Left cardiac atrium (tissue), 4 donors: Measurements from ENCODE around the gene ASRGL1. TPM values are rescaled to one million over a fixed set of nuclear protein-coding genes. Genes with fewer than 3 reads are reported as not detected.
"Not testable (repeated sequence)": the region's sequence is repeated elsewhere in the genome, so short reads cannot be mapped to it uniquely, and the experiment has no call there.

Experiments used
- ATAC-seq, 2 donors: fragments of 200-7000 bp; cut with Tn5 transposase; one replicate each; pipeline ENCODE4 v1.9.1; 2020; ENCODE audit warnings: mild to moderate bottlenecking in 2 of 2, moderate library complexity in 2 of 2
- DNase-seq: peaks from one replicate; pipeline ENCODE4 v3.0.0-alpha.2; 2020
- intact Hi-C, 2 donors: fragments of 100-400 bp; cut with DNase I; formaldehyde crosslinking; loops; one replicate each; pipeline versions ENCODE4 v1.14.1 to v1.15.1; 2022 to 2023
- total RNA-seq, 2 donors: library from RNA; stranded (reverse); fragmentation: NEBNext Ultra II Directional; extraction: Animal tissue kit (Norgen Biotek cat#: 25700); gene quantifications; one replicate each; pipeline ENCODE4 v1.2.1, GENCODE V29; 2021
- donor health status: DM: no; HTN: yes; CAD: no.
- donor health status: DM: no; HTN: yes; CAD: no; lungs with severe emphysema.
- donor health status: DM: yes; HTN: yes; CAD: no.
- donor health status: Dilated cardiomyopathy.

The ASRGL1 gene
- total RNA-seq, 2 donors from 2014 or later, result 7.8 to 8.1 TPM

DNA sequence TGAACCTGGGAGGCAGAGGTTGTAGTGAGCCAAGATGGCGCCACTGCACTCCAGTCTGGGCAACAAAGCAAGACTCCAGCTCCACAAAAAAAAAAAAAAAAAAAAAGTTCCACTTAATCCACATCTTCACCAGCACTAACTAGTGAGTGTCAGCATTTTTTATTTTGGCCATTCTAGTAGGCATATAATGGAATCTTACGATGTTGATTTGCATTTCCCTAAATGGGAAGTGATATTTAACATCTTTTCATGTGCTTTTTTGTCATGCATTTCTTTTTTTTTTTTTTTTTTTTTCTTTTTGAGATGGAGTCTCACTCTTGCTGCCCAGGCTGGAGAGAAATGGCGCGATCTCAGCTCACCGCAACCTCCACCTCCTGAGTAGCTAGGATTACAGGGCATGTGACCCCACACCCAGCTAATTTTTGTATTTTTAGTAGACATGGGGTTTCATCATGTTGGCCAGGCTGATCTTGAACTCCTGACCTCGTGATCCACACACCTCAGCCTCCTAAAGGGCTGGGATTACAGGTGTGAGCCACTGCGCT lies 6.5 kb downstream of the ASRGL1 start:
- DNase-seq, intact Hi-C loops, ATAC-seq: not testable (repeated sequence)

DNA sequence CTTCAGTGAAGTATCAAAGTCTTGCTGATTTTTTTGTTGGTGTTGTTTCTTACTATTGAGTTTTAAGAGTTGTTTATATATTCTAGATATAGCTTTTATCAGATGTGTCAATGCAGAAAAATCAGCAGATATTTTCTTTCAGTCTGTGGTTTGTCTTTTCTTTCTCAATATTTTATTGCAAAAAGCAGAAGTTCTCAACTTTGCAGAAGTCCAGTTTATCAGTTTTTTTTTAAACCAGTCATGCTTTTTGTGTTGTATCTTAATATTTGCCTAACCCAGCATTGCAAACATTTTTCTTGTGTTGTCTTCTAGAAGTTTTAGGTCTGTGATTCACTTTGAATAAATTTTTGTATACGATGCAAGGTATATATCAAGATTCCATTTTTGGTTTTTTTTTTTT lies 7.0 kb downstream of the ASRGL1 start:
- ATAC-seq, result no peak
- no peak for DNase-seq
- intact Hi-C loops, result no loop called here

DNA sequence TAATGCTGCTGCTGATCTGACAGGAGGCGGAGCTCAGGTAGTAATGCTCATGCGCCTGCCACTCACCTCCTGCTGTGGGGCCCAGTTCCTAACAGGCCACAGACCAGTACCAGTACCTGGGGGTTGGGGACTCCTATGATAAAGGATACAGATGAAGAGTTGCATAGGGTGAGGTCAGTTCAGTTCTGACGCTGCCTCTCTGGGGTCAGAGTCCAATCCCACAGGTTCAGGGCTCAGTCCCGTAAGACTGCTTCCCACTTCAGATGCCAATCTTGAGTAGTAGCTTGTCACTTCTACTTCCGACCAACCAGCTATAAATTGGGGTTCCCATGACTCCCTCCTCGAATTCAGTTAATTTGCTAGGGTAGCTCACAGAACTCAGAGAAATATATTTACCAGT lies 8.6 kb downstream of the ASRGL1 start:
- no peak for DNase-seq
- intact Hi-C loops, result no loop called here
- no peak for ATAC-seq

DNA sequence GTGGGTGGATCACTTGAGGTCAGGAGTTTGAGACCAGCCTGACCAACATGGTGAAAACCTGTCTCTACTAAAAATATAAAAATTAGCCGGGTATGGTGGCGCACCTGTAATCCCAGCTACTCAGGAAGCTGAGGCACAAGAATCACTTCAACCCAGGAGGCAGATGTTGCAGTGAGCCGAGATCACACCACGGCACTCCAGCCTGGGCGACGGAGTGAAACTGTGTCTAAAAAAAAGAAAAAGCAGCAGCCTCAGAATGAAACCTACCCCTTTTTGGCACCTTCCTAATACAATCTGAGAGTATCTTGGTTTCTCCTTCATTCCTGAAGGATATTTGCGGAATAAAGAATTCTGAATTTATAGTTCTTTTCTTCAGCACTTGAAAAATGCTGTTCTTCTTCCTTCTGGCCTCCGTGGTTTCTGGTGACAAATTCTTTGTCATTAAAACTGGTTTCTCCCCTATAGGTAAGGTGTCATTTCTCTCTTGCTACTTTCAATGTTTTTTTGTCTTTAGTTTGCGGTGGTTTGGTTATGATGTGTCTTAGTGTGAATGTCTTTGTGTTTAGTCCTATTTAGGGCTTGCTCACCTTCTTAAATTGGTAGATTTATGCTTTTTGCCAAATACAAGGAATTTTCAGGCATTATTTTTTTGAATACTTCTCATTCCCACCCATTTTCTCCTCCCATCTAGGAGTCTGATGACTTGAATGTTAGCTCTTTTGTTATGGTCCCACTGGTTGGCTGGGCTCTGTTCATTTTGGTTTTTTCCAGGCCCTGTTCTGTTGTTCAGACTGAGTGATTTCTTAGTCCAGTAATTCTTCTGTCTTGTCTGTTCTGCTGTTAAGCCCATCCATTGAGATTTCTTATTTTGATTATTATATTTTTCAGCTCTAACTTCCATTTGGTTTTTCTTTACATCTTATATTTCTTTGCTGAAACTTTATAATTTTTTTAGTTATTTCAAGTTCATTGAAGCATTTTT lies 15.4 kb downstream of the ASRGL1 start:
- ATAC-seq, result no peak
- no peak for DNase-seq
- intact Hi-C loops, result no loop called here

DNA sequence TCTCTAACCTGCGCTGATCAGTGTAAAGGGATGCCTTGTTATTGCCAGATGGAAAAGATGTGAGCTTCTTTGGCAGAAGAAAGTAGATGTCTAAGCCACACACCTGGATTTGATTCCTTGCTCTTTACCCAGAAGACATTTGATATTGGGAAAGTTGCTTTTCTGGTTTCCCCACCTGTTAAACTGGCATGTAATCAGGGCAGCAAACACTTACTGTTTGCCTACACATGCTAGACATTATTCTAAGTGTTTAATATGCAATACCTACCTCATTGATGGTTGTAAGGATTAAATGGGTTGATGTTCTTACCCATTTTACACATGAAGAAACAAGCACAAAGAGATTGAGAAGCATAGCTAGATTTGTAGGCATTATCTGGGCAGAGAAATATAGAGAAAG lies 16.6 kb downstream of the ASRGL1 start:
- DNase-seq (no peak), ATAC-seq (no peak)

DNA sequence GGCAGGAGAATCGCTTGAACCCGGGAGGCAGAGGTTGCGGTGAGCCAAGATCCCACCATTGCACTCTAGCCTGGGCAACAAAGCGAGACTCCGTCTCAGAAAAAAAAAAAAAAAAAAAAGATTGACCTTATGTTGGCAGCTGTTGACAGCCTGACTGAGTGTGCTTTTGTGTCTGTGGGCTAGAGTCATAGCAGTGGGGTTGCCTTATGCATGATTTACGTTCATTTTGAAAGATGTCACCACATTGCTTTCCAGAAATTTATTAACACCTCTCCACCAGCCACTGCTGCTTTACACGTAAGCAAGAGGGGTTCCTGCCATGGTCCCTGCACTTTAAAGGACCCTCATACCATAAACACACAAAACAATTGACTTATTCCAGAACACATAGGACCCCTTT lies 21.0 kb downstream of the ASRGL1 start:
- DNase-seq (no peak), ATAC-seq (no peak)
- intact Hi-C loops, result no loop called here

More for the DNA sequence above, 16.6 kb downstream of the ASRGL1 start:
- intact Hi-C loops, result no loop called here

DNA sequence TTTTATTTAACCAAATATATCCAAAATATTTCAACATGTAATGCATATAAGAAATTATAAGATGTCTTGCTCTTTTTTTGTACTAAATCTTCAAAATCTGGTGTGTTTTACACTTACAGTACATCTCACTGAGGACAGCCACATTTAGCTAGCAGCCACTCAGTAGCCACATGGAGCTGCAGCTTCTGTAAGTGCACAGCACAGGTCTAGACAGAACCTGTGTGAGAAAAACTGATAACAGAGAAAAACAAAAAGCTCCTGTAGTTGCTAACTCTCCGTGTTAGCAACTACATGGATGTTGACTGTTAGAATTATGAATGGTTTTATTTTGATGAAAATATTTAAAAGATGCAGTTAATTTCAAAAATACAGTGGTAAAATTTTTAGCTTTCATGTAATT lies 22.2 kb downstream of the ASRGL1 start:
- intact Hi-C loops, result no loop called here
- ATAC-seq, result no peak
- DNase-seq, result no peak

DNA sequence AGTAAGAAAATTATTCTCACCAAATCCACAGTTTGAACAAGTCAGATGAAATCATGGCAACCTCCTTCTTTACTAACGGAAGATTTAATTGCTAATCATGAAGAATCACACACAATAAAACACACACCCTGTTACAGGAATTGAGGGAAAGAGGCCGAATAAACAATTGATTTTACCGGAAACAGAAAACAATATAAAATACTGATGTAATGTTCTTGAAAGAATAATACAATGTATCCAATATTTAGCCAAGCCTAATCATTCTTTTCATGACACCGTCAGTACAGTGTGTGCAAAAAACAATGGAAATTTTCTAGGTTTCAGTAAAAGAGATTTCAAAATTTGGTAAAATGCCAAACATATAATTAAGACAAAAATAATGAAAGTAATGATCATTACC lies 23.4 kb downstream of the ASRGL1 start:
- ATAC-seq (no peak), DNase-seq (no peak)
- intact Hi-C loops, result no loop called here

DNA sequence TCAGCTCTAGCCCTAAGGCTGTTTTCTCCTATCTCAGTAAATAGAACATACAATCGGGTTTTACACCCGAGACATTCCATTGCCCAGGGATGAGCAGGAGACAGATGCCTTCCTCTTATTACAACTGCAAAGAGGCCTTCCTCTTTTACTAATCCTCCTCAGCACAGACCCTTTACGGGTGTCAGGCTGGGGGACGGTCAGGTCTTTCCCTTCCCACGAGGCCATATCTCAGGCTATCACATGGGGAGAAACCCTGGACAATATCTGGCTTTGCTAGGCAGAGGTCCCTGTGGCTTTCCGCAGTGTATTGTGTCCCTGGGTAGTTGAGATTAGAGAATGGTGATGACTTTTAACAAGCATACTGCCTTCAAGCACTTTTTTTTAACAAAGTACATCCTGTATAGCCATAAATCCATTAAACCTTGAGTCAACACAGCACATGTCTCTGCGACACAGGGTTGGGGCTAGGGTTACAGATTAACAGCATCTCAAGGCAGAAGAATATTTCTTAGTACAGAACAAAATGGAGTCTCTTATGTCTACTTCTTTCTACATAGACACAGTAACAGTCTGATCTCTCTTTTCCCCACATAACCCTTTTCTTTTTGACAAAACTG lies 31.7 kb downstream of the ASRGL1 start:
- ATAC-seq, intact Hi-C loops: not testable (repeated sequence)

DNA sequence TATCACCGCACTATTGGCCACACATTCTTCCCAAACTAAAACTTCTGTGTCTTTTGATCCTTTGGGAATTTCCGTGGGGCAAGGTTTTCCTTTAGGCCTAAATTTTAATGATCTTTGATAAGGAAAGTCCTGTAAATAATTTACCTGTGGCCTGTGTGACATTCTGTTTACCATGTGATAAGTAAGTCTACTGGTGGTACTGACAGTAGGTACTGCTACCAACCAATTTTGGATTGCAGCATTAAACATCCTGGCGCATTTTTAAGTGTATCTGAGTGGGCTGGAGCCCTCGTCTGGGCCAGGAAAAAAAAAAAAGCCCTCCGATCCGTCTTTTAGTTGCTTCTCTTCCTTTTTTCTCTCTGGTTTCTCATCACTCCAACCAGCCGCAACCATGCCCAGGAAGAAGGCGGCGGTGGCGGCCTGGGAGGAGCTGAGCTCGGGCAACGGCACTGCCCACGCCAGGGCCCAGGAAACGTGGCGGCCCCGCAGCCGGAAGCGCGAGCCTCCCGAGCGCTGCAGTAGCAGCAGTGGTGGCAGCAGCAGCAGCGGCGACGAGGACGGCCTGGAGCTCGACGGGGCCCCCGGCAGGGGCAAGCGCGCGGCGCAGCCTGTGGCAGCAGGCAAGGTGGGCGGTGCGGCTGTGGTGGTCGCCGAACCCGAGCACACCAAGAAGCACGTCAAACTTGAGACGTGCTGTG lies 33.6 kb downstream of the ASRGL1 start:
- peak in 1 of 2 donors; percentile 59 for ATAC-seq

More for the DNA sequence above, 31.7 kb downstream of the ASRGL1 start:
- not testable (repeated sequence) for DNase-seq

DNA sequence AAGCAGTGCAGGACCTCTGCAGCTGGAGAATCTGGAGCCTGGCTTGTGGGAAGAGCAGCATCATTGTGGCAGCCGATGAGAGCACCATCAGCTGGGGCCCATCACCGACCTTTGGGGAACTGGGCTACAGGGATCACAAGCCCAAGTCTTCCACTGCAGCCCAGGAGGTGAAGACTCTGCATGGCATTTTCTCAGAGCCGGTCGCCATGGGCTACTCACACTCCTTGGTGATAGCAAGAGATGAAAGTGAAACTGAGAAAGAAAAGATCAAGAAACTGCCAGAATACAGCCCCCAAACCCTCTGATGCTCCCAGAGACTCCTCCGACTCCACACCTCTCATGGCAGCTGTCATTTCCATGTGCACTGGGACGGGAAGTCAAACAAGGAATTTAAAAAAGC lies 35.6 kb downstream of the ASRGL1 start:
- ATAC-seq, result no peak
- intact Hi-C loops, result no loop called here
- DNase-seq, result no peak

More for the DNA sequence above, 33.6 kb downstream of the ASRGL1 start:
- intact Hi-C loops, result no loop called here
- DNase-seq, result no peak

DNA sequence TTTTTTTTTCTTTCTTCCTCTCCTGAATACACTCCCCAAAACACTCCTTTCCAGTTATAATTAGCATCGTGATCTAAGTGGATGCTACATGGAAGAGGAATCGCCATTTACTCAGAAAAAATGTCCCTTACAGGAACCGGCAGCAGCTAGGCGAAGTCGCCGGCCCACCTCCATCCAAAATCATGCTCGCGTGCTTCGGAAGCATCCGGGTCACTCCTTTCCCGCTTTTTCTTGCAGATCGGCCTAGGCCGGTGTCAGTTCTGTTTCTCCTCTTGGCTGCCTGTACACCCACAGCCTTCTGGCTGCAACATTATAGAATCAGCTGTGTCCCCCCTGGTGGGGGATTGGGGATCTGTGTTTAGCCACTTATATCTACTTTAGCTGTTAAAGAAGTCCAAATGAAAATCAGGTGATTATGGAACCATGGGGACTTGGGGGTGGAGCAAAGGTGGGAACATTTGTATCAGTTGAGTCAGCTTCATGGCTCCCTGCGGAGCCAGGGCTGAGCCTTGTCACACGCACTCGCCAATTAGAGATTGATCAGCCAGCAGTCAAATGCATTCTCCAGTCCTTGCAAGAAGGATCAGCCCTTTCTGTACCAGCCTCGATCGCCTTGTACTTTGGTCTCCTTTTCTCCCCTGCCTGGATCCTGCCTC lies 36.3 kb downstream of the ASRGL1 start:
- intact Hi-C loops, result no loop called here
- ATAC-seq (no peak), DNase-seq (no peak)

DNA sequence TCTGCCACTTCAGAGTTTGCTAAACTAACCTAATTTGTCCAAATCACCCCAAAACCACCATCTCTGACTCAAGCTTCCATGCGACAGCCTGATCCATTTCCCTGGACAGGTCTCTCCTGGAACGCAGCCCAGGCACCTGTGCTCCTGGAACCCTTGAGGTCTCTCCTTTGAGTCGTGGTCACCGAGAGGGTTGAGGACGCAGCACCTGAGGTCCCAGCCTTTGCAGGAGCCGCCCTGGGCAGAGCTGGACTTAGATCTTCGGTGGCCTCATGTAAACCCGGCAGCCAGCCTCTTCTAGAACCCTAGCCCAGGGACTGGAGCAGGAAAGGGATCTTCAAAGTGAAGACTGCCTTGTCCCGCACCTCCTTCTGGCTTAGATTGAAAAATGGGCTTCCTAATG lies 37.6 kb downstream of the ASRGL1 start:
- intact Hi-C loops, result loop anchor here in 1 of 2 donors (5.0 kb wide), 1 partner anchor 38 kb away; the partner anchor contains the start of gene ASRGL1
- no peak for DNase-seq
- ATAC-seq, result no peak

DNA sequence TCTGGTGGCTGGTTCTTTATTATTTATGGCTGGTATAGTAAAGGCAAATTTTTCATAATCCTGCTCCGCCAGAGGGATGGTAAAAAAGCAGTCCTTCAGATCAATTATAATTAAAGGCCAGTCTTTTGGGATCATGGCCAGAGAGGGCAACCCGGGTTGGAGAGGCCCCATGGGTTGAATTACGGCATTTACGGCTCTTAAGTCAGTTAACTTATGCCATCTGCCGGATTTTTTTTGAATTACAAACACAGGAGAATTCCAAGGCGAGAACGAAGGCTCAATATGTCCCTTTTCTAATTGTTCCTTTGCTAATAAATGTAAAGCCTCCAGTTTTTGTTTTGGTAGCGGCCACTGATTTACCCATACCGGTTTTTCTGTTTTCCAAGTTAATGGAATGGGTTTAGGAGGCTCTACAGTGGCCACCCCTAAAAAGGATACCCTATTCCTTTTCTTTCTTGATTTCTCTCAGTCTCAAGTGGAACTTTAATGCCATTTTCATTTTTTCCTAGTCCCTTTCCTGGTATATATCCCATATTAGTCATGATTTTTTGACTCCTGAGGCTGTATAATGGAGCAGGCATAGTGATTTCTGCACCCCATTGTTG lies 41.3 kb downstream of the ASRGL1 start:
- ATAC-seq, DNase-seq: not testable (repeated sequence)
- intact Hi-C loops, result loop anchor here in 1 of 2 donors (5.0 kb wide), 1 partner anchor 41 kb away; the partner anchor contains the start of gene ASRGL1

DNA sequence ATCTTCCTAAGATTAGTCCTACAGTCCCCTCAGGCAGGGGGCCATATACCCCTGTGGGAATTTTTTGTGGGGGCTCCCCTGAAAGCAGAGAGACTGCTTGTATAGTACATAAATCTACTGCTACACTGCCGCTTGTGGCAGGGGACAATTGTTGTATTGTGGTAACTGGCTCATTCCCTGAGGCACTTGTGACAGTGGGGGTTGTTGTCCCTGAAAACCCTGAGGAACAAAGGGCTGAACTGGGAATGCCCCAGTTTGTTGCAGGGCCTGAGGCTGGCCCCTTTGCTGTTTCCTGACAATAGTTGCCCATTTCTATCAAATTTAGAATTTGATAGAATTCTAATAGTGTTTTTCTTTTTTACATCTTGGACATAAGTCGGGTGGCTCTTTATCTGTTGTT lies 42.3 kb downstream of the ASRGL1 start:
- intact Hi-C loops, result loop anchor here in 1 of 2 donors (5.0 kb wide), 1 partner anchor 42 kb away; the partner anchor contains the start of gene ASRGL1
- DNase-seq, ATAC-seq: not testable (repeated sequence)

DNA sequence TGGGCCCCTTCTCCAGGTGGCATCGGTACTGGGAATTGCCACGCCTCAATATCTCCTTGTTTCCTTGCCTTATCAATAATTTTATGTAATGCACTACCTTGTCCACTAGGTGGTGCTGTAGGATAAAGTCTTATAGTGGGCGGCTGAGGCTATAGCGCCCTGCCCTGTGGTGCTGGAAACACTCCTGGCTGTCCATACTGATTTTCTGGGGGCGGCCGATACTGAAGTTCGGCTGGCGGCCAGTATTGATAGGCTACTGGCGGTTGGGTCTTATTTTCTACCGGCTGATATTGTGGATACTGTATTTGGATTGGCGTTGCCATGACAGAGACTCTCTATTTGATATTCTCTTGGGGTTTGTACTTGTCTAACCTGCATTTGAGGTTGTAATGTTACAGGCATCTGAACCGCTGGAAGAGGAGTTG lies 43.6 kb downstream of the ASRGL1 start:
- intact Hi-C loops, result loop anchor here in 1 of 2 donors (10.0 kb wide), 1 partner anchor 314 kb away; no protein-coding TSS in a partner anchor
- DNase-seq (peak; percentile 43), ATAC-seq (peak; percentile 74 to 83)

DNA sequence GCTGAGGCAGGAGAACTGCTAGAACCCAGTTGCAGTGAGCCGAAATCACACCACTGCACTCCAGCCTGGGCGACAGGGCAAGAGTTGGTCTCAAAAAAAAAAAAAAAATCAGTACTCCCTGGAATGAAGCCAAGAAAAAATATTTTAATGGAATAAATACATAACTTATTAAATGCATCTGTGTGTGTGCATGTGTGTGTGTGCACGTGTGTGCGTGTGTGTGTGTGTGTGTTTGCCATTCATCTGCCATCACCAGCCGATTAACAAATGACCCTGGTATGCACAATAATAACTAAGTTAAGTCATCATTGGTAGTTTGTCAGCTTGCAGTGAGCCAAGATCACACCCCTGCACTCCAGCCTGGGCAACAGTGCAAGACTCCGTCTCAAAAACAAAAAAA lies 46.6 kb downstream of the ASRGL1 start:
- intact Hi-C loops, result loop anchor here in 1 of 2 donors (10.0 kb wide), 1 partner anchor 311 kb away; no protein-coding TSS in a partner anchor
- ATAC-seq, result no peak
- DNase-seq, result no peak

DNA sequence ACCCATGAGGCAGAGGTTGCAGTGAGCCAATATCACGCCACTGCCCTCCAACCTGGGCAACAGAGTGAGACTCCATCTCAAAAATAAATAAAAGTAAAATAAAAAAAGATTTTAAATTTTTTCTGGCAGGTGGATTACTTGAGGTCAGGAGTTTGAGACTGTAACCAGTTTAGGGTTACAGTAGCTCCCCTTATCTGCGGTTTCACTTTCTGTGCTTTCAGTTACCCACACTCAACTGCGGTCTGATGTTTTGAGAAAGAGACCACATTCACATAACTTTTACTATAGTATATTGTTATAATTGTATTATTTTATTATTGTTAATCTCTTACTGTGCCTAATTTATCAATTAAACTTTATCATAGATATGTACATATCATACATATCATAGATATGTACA lies 48.8 kb downstream of the ASRGL1 start:
- DNase-seq, ATAC-seq: not testable (repeated sequence)
- intact Hi-C loops, result loop anchor here in 1 of 2 donors (10.0 kb wide), 1 partner anchor 309 kb away; no protein-coding TSS in a partner anchor
